Erythroblast (primary cell): ENCODE measurements around the gene EIF4G2.
A peak's percentile ranks its signal among the peaks of the same experiment; 100 is the strongest.
"Not testable (repeated sequence)": the region's sequence is repeated elsewhere in the genome, so short reads cannot be mapped to it uniquely, and the experiment has no call there.

ENCODE experiments used
- DNase-seq, 2 experiments: peaks; one replicate each; lab custom pipeline; 2025; lab: John Stamatoyannopoulos, UW
- GATA1 ChIP-seq: IDR thresholded peaks from 2 replicates; pipeline ENCODE4 v1.6.1; 2011; ENCODE audit warnings: low read depth, mild to moderate bottlenecking, control low read depth, low read length, moderate library complexity
- POLR2A ChIP-seq: IDR thresholded peaks from 2 replicates; pipeline ENCODE4 v1.6.1; 2011; ENCODE audit warnings: mild to moderate bottlenecking, low read length

Gene EIF4G2

GRCh38 chr11:10808553-10809372, at the start of gene EIF4G2:
EIF4G2 (minus strand) TSS chr11:10808926.
- DNase-seq, result peak; percentile 99
- TF ChIP-seq POLR2A (peak; percentile 100), GATA1 (no peak)

- TF ChIP-seq POLR2A, result peak; percentile 94
- TF ChIP-seq GATA1, result peak; percentile 19
- peak; percentile 97 to 98 for DNase-seq
These were observed 49.1 kb upstream of the EIF4G2 start, which contains the start of gene ZBED5 for GRCh38 chr11:10857709-10858438. ZBED5 (minus strand) TSS chr11:10858053; CDS start chr11:10854945, 3,108 bp downstream.

- no peak for TF ChIP-seq GATA1
- no peak for DNase-seq
These were observed 48.7 kb upstream of the EIF4G2 start for GRCh38 chr11:10857459-10857708.

- DNase-seq, result peak; percentile 31 to 71
- TF ChIP-seq POLR2A (no peak), GATA1 (no peak)
These were observed 48.1 kb upstream of the EIF4G2 start for GRCh38 chr11:10856689-10857458.

GRCh38 chr11:10855295-10855694, 46.6 kb upstream of the EIF4G2 start:
- no peak for TF ChIP-seq POLR2A
- TF ChIP-seq GATA1, result no peak

GRCh38 chr11:10847960-10848860, 39.5 kb upstream of the EIF4G2 start:
- no peak for TF ChIP-seq POLR2A
- no peak for DNase-seq

More at GRCh38 chr11:10855295-10855694, 46.6 kb upstream of the EIF4G2 start:
- DNase-seq, result no peak

- no peak for DNase-seq
- TF ChIP-seq GATA1 (no peak), POLR2A (no peak)
These were observed 37.9 kb upstream of the EIF4G2 start for GRCh38 chr11:10846660-10847059.

- TF ChIP-seq GATA1 (no peak), POLR2A (no peak)
- no peak for DNase-seq
These were observed 36.9 kb upstream of the EIF4G2 start for GRCh38 chr11:10845589-10845988.

- no peak for DNase-seq
- no peak for TF ChIP-seq POLR2A
- no peak for TF ChIP-seq GATA1
These were observed 36.1 kb upstream of the EIF4G2 start for GRCh38 chr11:10844796-10845195.

- TF ChIP-seq POLR2A (no peak), GATA1 (no peak)
- DNase-seq, result no peak
These were observed 35.6 kb upstream of the EIF4G2 start for GRCh38 chr11:10844356-10844755.

GRCh38 chr11:10838881-10839280, 30.2 kb upstream of the EIF4G2 start:
- DNase-seq, result peak; percentile 14 to 41
- no peak for TF ChIP-seq GATA1
- TF ChIP-seq POLR2A, result no peak

- no peak for TF ChIP-seq POLR2A
- no peak for TF ChIP-seq GATA1
These were observed 29.4 kb upstream of the EIF4G2 start for GRCh38 chr11:10838083-10838482.

GRCh38 chr11:10836884-10837283, 28.2 kb upstream of the EIF4G2 start:
- not testable (repeated sequence) for DNase-seq

More at GRCh38 chr11:10838083-10838482, 29.4 kb upstream of the EIF4G2 start:
- no peak for DNase-seq
